WTC11 (cell line): ENCODE results near the gene MAMSTR. TPM values are rescaled to one million over a fixed set of nuclear protein-coding genes. Genes with fewer than 3 reads are reported as not detected.
"Not testable (repeated sequence)": the region's sequence is repeated elsewhere in the genome, so short reads cannot be mapped to it uniquely, and the experiment has no call there.

Source experiments
- ATAC-seq: fragments of 200-7000 bp; cut with Tn5 transposase; 2 replicates; pipeline ENCODE4 v1.10.0; 2021; ENCODE audit warnings: mild to moderate bottlenecking, moderate library complexity
- CTCF ChIA-PET: fragments of 300-600 bp; sonication (Branson Sonifier 250); formaldehyde crosslinking; loops from one replicate; lab custom pipeline; 2021; ENCODE audit warnings: antibody characterized with exemption; lab: Charles Lee
- POLR2A ChIA-PET: fragments of 350-600 bp; sonication (Branson Sonifier 250); formaldehyde crosslinking; loops from one replicate; lab custom pipeline; 2021; ENCODE audit warnings: antibody characterized with exemption; lab: Charles Lee
- DNase-seq: peaks from one replicate; pipeline ENCODE4 v3.0.0; 2021; ENCODE audit warnings: low spot score
- H3K27ac Mint-ChIP-seq: 2 replicates; pipeline ENCODE4 v1.8.0; 2021; ENCODE audit warnings: mixed read lengths
- H3K27me3 Mint-ChIP-seq: 2 replicates; pipeline ENCODE4 v1.8.0; 2021; ENCODE audit warnings: low read depth, mild to moderate bottlenecking, moderate library complexity, mixed read lengths
- H3K36me3 Mint-ChIP-seq: 2 replicates; pipeline ENCODE4 v1.8.0; 2021; ENCODE audit warnings: mixed read lengths
- H3K4me1 Mint-ChIP-seq: 2 replicates; pipeline ENCODE4 v1.8.0; 2022; ENCODE audit warnings: mixed read lengths
- H3K4me3 Mint-ChIP-seq: 2 replicates; pipeline ENCODE4 v1.8.0; 2021; ENCODE audit warnings: mild to moderate bottlenecking, moderate library complexity, mixed read lengths
- H3K9me3 Mint-ChIP-seq: 2 replicates; pipeline ENCODE4 v1.8.0; 2021; ENCODE audit warnings: mixed read lengths
- ATF1 ChIP-seq: sonication (generic); formaldehyde crosslinking; IDR thresholded peaks from 2 replicates; pipeline ENCODE4 v1.8.1; 2023; ENCODE audit warnings: mild to moderate bottlenecking, moderate library complexity, missing genetic modification reagents
- CREB1 ChIP-seq: sonication (generic); formaldehyde crosslinking; IDR thresholded peaks from 2 replicates; pipeline ENCODE4 v1.8.0; 2023; ENCODE audit warnings: mild to moderate bottlenecking, missing genetic modification reagents
- ESRRA ChIP-seq: sonication (generic); formaldehyde crosslinking; IDR thresholded peaks from 2 replicates; pipeline ENCODE4 v1.8.1; 2022; ENCODE audit warnings: mild to moderate bottlenecking, missing genetic modification reagents, borderline replicate concordance
- NR1H2 ChIP-seq: sonication (generic); formaldehyde crosslinking; IDR thresholded peaks from 2 replicates; pipeline ENCODE4 v1.9.0; 2021; ENCODE audit warnings: mild to moderate bottlenecking, moderate library complexity, missing genetic modification reagents
- NR3C1 ChIP-seq: sonication (generic); formaldehyde crosslinking; conservative IDR thresholded peaks from 2 replicates; pipeline ENCODE4 v1.8.1; 2023; ENCODE audit warnings: low read depth, mild to moderate bottlenecking, missing genetic modification reagents
- RORB ChIP-seq: fragments of 250-450 bp; sonication (Bioruptor Pico); IDR thresholded peaks from 2 replicates; pipeline ENCODE4 v1.9.0; 2021; ENCODE audit warnings: mild to moderate bottlenecking
- SMAD4 ChIP-seq: sonication (generic); formaldehyde crosslinking; IDR thresholded peaks from 2 replicates; pipeline ENCODE4 v1.8.0; 2022; ENCODE audit warnings: mild to moderate bottlenecking, missing genetic modification reagents
- TCF7 ChIP-seq: sonication (generic); formaldehyde crosslinking; IDR thresholded peaks from 2 replicates; pipeline ENCODE4 v1.8.0; 2022; ENCODE audit warnings: mild to moderate bottlenecking, low read depth, missing genetic modification reagents, moderate library complexity
- ZNF219 ChIP-seq: sonication (generic); formaldehyde crosslinking; IDR thresholded peaks from 2 replicates; pipeline ENCODE4 v1.8.0; 2023; ENCODE audit warnings: missing genetic modification reagents, mild to moderate bottlenecking, borderline replicate concordance
- total RNA-seq: library from RNA; stranded (reverse); gene quantifications from 3 replicates; pipeline ENCODE4 v1.2.3, GENCODE V29; 2021
- TF ChIP-seq, protein P1 (sequence below): sonication (generic); formaldehyde crosslinking; IDR thresholded peaks from 2 replicates; pipeline ENCODE4 v1.8.0; 2022; ENCODE audit warnings: mild to moderate bottlenecking, missing genetic modification reagents
- TF ChIP-seq, protein P2 (sequence below): sonication (generic); formaldehyde crosslinking; IDR thresholded peaks from 2 replicates; pipeline ENCODE4 v1.8.0; 2022; ENCODE audit warnings: mild to moderate bottlenecking, missing genetic modification reagents
- TF ChIP-seq, protein P3 (sequence below): sonication (generic); formaldehyde crosslinking; IDR thresholded peaks from 2 replicates; pipeline ENCODE4 v1.8.1; 2023; ENCODE audit warnings: mild to moderate bottlenecking, moderate library complexity, missing genetic modification reagents
- TF ChIP-seq, protein P4 (sequence below): sonication (generic); formaldehyde crosslinking; IDR thresholded peaks from 2 replicates; pipeline ENCODE4 v1.8.0; 2022; ENCODE audit warnings: mild to moderate bottlenecking, missing genetic modification reagents
- TF ChIP-seq, protein P5 (sequence below): fragments of 250-450 bp; sonication (Bioruptor Pico); IDR thresholded peaks from 2 replicates; pipeline ENCODE4 v1.9.0; 2021; ENCODE audit warnings: moderate library complexity, mild to moderate bottlenecking, inconsistent platforms, borderline replicate concordance
- TF ChIP-seq, protein P6 (sequence below): sonication (generic); formaldehyde crosslinking; IDR thresholded peaks from 2 replicates; pipeline ENCODE4 v1.8.1; 2023; ENCODE audit warnings: mild to moderate bottlenecking, missing genetic modification reagents

MAMSTR gene
- total RNA-seq, 1 experiment from 2014 or later, result 1.4 TPM

DNA sequence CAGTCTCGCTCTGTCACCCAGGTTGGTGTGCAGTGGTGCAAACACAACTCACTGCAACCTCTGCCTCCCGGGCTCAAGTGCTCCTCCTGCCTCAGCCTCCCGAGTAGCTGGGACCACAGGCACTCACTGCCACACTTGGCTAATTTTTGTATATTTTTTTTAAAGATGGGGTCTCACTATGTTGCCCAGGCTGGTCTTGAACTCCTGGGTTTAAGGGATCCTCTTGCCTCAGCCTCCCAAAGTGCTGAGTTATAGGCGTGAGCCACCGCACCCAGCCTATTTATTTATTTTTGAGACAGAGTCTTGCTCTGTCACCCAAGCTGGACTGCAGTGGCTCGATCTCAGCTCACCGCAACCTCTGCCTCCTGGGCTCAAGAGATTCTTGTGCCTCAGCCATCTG, 32.9 kb downstream of the MAMSTR start:
- POLR2A ChIA-PET, result interaction anchor here (0.6 kb wide), 1 partner anchor 90 kb away, joined by 5 read pairs; no protein-coding TSS in a partner anchor
- H3K4me1 Mint-ChIP-seq, DNase-seq, H3K27ac Mint-ChIP-seq, H3K9me3 Mint-ChIP-seq, H3K4me3 Mint-ChIP-seq, CTCF ChIA-PET, ATAC-seq, H3K36me3 Mint-ChIP-seq, H3K27me3 Mint-ChIP-seq: not testable (repeated sequence)

DNA sequence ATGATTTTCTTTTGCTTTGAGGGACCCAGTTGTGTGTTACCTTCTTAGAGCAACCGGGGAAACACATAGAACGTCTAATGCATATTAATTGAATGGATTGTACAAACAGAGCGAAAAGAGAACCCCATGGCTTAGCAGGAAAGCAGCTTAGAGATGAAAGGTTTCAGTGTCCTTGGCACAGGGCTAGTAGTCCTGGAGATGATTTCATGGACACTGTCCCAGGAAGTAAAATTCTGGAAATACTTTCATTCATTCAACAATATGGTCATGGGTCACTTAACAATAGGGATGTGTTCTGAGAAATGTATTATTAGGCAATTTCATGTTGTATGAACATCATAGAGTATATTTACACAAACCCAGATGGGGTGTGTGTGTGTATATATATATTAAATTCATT, 33.4 kb downstream of the MAMSTR start:
- H3K4me3 Mint-ChIP-seq, result no peak overlapping the region
- no peaks in the 10 kb centered on the region for H3K36me3 Mint-ChIP-seq
- H3K4me1 Mint-ChIP-seq, result no peaks in the 10 kb centered on the region
- H3K27me3 Mint-ChIP-seq, result no peaks in the 10 kb centered on the region; the same call in none of the 2 replicates
- CTCF ChIA-PET, result no interaction called here
- ATAC-seq (no peak), DNase-seq (no peak)
- no peak overlapping the region for H3K27ac Mint-ChIP-seq
- POLR2A ChIA-PET, result interaction anchor here (0.6 to 0.7 kb wide), 3 partner anchors 9 to 91 kb away, joined by 4 to 5 read pairs (median 5); partner anchors contain the start of gene CA11
- TF ChIP-seq, protein P1, sequence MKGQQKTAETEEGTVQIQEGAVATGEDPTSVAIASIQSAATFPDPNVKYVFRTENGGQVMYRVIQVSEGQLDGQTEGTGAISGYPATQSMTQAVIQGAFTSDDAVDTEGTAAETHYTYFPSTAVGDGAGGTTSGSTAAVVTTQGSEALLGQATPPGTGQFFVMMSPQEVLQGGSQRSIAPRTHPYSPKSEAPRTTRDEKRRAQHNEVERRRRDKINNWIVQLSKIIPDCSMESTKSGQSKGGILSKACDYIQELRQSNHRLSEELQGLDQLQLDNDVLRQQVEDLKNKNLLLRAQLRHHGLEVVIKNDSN (CRISPR knock-in tag), result no peak
- TF ChIP-seq, protein P2, sequence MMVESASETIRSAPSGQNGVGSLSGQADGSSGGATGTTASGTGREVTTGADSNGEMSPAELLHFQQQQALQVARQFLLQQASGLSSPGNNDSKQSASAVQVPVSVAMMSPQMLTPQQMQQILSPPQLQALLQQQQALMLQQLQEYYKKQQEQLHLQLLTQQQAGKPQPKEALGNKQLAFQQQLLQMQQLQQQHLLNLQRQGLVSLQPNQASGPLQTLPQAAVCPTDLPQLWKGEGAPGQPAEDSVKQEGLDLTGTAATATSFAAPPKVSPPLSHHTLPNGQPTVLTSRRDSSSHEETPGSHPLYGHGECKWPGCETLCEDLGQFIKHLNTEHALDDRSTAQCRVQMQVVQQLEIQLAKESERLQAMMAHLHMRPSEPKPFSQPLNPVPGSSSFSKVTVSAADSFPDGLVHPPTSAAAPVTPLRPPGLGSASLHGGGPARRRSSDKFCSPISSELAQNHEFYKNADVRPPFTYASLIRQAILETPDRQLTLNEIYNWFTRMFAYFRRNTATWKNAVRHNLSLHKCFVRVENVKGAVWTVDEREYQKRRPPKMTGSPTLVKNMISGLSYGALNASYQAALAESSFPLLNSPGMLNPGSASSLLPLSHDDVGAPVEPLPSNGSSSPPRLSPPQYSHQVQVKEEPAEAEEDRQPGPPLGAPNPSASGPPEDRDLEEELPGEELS (CRISPR knock-in tag), result no peak
- H3K9me3 Mint-ChIP-seq, result no peaks in the 10 kb centered on the region

DNA sequence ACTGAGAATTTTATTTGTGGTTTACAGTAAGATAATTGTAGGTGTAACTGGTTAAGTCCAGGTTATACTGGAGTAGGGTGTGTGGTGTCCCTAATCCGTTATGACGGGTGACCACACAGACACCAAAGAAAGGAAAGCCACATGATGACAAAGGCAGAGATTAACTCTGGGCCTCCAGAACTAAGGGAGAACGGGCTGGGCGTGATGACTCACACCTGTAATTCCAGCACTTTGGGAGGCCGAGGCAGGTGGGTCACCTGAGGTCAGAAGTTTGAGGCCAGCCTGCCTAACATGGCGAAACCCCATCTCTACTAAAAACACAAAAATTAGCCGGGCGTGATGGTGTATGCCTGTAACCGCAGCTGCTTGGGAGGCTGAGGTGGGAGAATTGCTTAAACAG, 33.9 kb downstream of the MAMSTR start:
- H3K9me3 Mint-ChIP-seq, result no peaks in the 10 kb centered on the region
- no peaks in the 10 kb centered on the region for H3K36me3 Mint-ChIP-seq
- ChIA-PET CTCF (no interaction called here), POLR2A (interaction anchor here (0.7 kb wide), 2 partner anchors 10 to 39 kb away, joined by 4 to 5 read pairs; partner anchors contain the start of gene CA11)
- no peak overlapping the region for H3K27ac Mint-ChIP-seq
- H3K27me3 Mint-ChIP-seq, result no peaks in the 10 kb centered on the region; the same call in none of the 2 replicates
- H3K4me3 Mint-ChIP-seq, result no peak overlapping the region
- DNase-seq (no peak), ATAC-seq (no peak)
- TF ChIP-seq, protein P1 (CRISPR knock-in tag), result no peak
- TF ChIP-seq ESRRA (CRISPR knock-in tag) (no peak), NR1H2 (no peak), TCF7 (no peak), SMAD4 (CRISPR knock-in tag) (no peak), RORB (CRISPR knock-in tag) (no peak), NR3C1 (CRISPR knock-in tag) (no peak)
- TF ChIP-seq, protein P3, sequence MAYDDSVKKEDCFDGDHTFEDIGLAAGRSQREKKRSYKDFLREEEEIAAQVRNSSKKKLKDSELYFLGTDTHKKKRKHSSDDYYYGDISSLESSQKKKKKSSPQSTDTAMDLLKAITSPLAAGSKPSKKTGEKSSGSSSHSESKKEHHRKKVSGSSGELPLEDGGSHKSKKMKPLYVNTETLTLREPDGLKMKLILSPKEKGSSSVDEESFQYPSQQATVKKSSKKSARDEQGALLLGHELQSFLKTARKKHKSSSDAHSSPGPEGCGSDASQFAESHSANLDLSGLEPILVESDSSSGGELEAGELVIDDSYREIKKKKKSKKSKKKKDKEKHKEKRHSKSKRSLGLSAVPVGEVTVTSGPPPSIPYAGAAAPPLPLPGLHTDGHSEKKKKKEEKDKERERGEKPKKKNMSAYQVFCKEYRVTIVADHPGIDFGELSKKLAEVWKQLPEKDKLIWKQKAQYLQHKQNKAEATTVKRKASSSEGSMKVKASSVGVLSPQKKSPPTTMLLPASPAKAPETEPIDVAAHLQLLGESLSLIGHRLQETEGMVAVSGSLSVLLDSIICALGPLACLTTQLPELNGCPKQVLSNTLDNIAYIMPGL (CRISPR knock-in tag), result no peak
- H3K4me1 Mint-ChIP-seq, result no peaks in the 10 kb centered on the region

DNA sequence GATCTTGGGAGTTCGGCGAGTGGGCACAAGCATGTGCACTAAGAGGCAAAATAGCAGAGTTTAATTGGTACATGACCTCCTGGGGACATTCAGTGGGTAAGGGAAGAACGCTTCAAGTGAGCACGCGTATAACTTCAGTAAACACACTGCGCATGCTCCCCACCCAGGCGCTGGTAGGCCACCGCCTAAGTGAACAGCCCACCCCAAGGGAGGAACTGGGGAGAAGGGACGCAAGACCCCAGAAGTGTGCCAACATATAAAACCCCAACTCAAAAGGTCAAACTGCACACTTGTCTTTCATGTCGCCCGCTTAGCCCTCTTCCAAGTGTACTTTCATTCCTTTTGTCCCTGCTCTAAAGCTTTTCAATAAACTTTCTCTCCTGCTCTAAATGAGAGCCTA, 36.2 kb downstream of the MAMSTR start:
- H3K9me3 Mint-ChIP-seq, result no peaks in the 10 kb centered on the region
- DNase-seq, result no peak
- ChIA-PET CTCF (no interaction called here), POLR2A (interaction anchor here (0.6 kb wide), 1 partner anchor 18 kb away, joined by 3 read pairs; no protein-coding TSS in a partner anchor)
- H3K4me1 Mint-ChIP-seq, result no peaks in the 10 kb centered on the region
- TF ChIP-seq, protein P4, sequence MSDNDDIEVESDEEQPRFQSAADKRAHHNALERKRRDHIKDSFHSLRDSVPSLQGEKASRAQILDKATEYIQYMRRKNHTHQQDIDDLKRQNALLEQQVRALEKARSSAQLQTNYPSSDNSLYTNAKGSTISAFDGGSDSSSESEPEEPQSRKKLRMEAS (CRISPR knock-in tag), result no peak
- TF ChIP-seq, protein P5, sequence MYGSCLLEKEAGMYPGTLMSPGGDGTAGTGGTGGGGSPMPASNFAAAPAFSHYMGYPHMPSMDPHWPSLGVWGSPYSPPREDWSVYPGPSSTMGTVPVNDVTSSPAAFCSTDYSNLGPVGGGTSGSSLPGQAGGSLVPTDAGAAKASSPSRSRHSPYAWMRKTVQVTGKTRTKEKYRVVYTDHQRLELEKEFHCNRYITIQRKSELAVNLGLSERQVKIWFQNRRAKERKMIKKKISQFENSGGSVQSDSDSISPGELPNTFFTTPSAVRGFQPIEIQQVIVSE (CRISPR knock-in tag), result no peak
- TF ChIP-seq, protein P6, sequence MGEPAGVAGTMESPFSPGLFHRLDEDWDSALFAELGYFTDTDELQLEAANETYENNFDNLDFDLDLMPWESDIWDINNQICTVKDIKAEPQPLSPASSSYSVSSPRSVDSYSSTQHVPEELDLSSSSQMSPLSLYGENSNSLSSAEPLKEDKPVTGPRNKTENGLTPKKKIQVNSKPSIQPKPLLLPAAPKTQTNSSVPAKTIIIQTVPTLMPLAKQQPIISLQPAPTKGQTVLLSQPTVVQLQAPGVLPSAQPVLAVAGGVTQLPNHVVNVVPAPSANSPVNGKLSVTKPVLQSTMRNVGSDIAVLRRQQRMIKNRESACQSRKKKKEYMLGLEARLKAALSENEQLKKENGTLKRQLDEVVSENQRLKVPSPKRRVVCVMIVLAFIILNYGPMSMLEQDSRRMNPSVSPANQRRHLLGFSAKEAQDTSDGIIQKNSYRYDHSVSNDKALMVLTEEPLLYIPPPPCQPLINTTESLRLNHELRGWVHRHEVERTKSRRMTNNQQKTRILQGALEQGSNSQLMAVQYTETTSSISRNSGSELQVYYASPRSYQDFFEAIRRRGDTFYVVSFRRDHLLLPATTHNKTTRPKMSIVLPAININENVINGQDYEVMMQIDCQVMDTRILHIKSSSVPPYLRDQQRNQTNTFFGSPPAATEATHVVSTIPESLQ (CRISPR knock-in tag), result no peak
- no peak for TF ChIP-seq ATF1
- TF ChIP-seq ZNF219 (CRISPR knock-in tag), result no peak
- TF ChIP-seq CREB1, result no peak
- no peak overlapping the region for H3K4me3 Mint-ChIP-seq
- no peak overlapping the region for H3K27ac Mint-ChIP-seq
- no peaks in the 10 kb centered on the region for H3K36me3 Mint-ChIP-seq
- no peaks in the 10 kb centered on the region; the same call in none of the 2 replicates for H3K27me3 Mint-ChIP-seq
- ATAC-seq, result no peak
